ENCODE measurements around the gene ZNF346.
"Not testable (repeated sequence)": the region's sequence is repeated elsewhere in the genome, so short reads cannot be mapped to it uniquely, and the experiment has no call there.

- TF ChIP-seq CTCF (IDR thresholded peaks at IDR 0.05 in 8 of 11, conservative IDR thresholded peaks at IDR 0.05 in 3 of 11); POLR2A (IDR thresholded peaks at IDR 0.05): not testable (repeated sequence)
These were observed 26.0 kb downstream of the ZNF346 start for GRCh38 chr5:177048531-177048930.

Data from spleen (tissue), 7 donors.